Vagina (tissue), 2 donors: ENCODE measurements around the gene F5.

ENCODE experiments used
- POLR2A ChIP-seq, 2 donors: fragments of 450-650 bp; IDR thresholded peaks; one replicate each; pipeline ENCODE4 v1.6.1; 2017; ENCODE audit warnings: antibody characterized with exemption in 2 of 2, mild to moderate bottlenecking in 2 of 2, moderate library complexity in 2 of 2
- POLR2AphosphoS5 ChIP-seq, 2 donors: sonication (generic); formaldehyde crosslinking; IDR thresholded peaks; one replicate each; pipeline ENCODE4 v1.9.0; 2017; ENCODE audit warnings: antibody characterized with exemption in 2 of 2, mild to moderate bottlenecking in 2 of 2, low read depth in 1 of 2; ENCODE audit not compliant: insufficient read depth in 1 of 2
- TF ChIP-seq, protein P1 (sequence below), 3 experiments: fragments of 450-650 bp in 2 of 3; fragments of 200-600 bp in 1 of 3; sonication (generic) in 1 of 3; IDR thresholded peaks; one replicate each; pipeline ENCODE4 v1.5.1; 2017 to 2019; ENCODE audit warnings: antibody characterized with exemption in 3 of 3, mild to moderate bottlenecking in 2 of 3, moderate library complexity in 2 of 3

DNA sequence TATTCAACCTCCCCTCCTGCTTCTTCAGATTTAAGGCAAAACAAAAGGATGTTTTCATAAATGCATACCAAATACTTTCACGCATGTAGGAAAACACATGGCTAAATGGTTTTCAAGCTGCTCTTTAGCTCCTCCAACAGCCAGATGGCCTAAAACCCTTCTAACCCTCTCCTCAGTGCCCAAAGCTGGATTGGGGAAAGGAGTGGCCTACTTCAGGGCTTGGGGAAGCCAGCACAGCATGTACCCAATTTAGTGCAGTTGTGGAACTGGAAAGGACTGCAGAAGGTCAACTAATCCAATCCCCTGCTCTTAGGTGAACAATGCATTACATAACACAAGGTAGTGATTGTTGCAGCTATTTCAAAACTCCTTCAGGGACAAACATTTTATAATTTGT is 9.3 kb downstream of the F5 start:
- TF ChIP-seq, protein P1, sequence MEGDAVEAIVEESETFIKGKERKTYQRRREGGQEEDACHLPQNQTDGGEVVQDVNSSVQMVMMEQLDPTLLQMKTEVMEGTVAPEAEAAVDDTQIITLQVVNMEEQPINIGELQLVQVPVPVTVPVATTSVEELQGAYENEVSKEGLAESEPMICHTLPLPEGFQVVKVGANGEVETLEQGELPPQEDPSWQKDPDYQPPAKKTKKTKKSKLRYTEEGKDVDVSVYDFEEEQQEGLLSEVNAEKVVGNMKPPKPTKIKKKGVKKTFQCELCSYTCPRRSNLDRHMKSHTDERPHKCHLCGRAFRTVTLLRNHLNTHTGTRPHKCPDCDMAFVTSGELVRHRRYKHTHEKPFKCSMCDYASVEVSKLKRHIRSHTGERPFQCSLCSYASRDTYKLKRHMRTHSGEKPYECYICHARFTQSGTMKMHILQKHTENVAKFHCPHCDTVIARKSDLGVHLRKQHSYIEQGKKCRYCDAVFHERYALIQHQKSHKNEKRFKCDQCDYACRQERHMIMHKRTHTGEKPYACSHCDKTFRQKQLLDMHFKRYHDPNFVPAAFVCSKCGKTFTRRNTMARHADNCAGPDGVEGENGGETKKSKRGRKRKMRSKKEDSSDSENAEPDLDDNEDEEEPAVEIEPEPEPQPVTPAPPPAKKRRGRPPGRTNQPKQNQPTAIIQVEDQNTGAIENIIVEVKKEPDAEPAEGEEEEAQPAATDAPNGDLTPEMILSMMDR (IDR thresholded peaks at IDR 0.05) = no peak
- TF ChIP-seq POLR2A (IDR thresholded peaks at IDR 0.05) (no peak), POLR2AphosphoS5 (IDR thresholded peaks at IDR 0.05; ENCODE audit: insufficient read depth in 1 of 2, low read depth in 1 of 2) (no peak)
